Smooth muscle cell of the brain vasculature (primary cell): ENCODE data around the gene RICTOR.
"Not testable (repeated sequence)": the region's sequence is repeated elsewhere in the genome, so short reads cannot be mapped to it uniquely, and the experiment has no call there.

Source experiments
- DNase-seq: peaks from one replicate; pipeline ENCODE4 v3.0.0-alpha.2; 2012; ENCODE audit warnings: low read depth, low spot score

The RICTOR gene

DNA sequence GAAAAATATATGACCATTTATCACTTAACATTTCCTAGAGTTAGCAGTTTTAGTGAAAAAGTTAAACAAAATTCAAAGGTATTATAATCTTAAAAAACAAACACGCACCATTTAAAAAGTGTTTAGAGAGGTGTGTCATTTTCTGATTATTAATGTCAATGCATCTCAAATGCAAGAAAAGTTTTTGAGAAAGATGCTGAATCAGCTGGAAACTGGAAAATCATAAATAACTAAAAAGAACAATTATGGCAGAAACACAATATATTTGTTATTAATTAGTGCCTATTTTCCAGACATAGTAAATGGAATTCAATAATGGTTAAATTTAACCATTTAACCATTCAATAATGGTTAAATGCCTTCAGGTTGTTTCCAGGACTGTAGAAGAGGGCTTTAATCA, 64.9 kb downstream of the RICTOR start:
- no peak for DNase-seq

DNA sequence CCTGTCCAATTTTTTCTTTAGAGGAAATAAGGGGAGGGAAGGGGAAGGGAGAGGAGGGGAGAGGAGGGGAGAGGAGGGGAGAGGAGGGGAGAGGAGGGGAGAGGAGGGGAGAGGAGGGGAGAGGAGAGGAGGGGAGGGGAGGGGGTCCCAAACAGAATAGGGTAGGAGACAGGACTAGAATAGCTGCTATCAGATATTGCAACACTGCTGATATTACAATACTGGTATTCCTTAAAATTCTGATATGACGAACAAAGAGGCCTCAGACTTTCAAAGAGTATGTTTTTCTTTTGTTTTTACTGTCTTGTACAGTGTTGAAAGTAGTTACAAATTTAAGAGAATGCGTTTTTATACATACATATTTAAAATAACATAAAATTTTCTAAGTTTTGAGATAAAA, 67.5 kb downstream of the RICTOR start:
- no peak for DNase-seq

DNA sequence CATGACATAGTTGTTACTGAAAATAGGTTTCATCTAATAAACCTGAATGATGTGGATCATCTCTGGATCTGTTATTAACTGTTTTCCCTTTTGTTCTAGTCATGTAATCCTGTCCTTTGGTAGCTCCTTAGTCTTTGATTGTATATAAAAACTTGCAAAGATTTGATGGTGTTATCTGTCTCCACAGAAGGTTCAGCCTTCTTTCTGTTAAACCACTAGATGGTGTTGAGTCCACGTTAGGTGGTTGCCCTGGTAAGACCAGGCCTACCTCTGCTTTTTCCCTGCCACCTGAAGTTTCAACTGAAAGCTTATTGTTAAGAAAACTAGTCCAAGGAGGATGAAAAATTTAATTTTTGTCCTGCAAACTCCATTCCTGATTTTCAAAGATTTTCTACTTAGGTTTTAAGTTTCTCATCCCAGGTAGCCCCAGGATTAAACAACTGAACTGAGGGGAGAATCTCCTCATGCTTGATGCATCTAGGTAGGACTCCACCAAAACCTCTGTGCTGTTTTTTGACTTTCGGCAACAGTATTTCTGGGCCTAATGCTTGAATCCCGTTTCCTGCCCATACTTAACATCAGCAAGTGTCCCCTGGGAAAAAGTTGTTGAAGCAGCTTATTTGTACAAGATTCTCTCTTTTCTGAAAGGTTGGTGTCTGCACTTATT, 68.5 kb downstream of the RICTOR start:
- DNase-seq = no peak

DNA sequence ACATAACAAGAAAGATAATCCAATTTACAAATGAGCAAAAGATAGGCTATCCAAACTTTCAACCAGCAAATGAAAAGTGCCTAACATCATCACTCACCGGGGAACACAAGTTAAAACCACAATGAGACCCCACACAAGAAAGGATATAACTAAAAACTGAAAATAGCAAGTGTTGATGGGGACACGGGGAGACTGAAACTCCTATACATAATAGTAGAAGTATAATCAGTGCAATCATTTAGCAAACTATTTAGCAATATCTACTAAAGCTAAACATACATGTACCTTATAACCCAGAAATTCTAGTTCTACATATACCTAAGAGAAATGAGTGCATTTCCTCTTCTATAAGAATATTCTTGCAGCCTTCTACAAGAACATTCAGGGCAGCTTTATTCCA, 72.5 kb downstream of the RICTOR start:
- DNase-seq = no peak

DNA sequence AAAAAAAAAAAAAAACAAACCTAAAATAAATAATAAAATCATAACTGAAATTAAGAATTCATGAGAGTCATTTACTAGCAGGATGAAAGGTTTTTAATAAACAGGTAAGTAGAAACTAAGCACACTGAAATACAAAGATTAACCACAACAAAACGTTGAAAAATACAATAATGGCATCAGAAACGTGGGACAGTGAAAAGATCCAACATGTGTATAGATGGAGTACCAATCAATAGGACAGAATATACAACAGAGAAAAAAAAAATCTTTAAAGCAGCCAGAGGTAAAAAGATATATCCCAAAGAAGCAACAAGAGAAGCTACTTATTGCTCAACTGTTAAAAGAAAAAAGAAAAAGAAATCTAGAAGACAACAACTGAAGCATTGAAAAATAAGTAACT, 75.2 kb downstream of the RICTOR start:
- DNase-seq = no peak

DNA sequence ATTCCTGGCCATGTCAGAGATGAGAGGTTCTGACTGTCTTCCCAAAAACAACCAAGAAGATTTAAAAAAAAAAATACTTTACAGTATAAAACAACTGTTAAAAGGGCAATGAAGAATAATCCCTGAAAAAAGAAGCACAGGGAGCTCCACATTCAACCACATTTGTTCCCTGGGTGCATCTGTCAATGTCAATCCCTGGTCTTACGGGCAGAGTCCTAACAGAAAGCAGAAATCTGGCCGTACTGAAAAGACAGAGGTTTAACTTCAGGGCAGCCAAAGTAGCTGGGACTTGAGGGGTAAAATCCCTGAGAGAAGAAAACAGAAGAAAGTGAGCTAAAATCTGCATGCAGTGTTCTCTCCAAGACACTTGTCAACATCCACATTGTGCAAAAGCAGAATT, 76.6 kb downstream of the RICTOR start:
- DNase-seq = no peak

DNA sequence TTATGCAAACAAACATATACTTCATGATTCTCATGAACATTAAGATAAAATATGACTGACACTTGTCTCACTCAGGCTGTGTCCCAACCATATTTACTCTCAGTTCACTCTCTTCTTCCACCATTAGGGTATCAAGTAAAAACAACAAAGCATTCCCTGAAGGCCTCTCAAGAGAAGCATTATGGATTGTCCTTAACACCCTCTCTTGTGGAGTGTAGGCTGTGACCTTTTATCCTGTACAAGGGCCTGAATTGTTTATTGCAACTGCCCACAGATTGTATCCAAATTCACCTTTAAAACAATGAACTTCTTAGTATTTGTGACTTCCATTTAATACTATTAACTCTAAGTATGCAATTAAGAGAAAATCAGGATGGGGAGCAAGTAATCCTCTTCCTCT, 78.1 kb downstream of the RICTOR start:
- DNase-seq = no peak

DNA sequence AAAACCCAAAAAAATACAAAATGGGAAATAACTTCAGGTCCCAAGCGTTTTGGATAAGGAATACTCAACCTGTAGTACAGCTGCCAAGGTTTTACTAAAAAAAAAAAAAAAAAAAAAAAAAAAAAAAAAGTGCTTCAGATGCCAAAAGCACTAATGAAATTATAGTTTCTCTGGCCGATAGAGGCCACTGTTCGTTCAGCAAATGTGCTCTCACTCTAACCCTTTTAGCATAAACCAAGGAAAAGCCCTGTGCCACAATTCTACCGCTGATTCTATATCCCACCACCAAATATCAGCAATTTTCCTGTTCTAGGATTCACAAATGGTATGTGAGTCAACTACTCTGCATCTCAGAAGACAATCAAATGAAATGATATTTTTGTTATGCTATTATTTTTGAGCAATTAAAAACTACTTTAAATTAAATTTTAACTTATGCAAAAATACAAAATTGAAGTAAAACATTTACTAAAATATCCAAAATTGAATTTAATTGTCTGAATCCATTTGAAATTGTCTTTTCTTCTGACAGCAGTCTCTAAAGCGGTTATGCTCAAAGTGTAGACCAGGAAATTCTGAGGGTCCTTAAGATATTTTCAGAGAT, 79.8 kb downstream of the RICTOR start:
- DNase-seq = peak; percentile 44

DNA sequence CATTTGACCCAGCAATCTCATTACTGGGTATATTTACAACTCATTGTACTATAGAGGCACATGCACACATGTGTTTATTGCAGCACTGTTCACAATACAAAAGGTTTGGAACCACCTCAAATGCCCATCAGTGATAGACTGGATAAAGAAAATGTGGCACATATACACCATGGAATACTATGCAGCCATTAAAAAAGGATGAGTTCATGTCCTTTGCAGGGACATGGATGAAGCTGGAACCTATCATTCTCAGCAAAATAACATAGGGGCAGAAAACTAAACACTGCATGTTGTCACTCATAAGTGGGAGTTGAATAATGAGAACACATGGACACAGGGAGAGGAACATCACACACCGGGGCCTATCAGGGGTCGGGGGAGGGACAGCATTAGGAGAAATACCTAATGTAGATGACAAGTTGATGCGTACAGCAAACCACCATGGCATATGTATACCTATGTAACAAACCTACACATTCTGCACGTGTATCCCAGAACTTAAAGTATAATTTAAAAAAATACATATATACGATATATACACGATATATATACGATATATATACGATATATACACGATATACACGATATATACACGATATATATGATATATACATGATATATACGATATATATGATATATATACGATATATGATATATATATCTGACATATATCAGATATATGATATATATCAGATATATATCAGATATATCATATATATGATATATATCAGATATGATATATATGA, 84.1 kb downstream of the RICTOR start:
- DNase-seq = not testable (repeated sequence)

DNA sequence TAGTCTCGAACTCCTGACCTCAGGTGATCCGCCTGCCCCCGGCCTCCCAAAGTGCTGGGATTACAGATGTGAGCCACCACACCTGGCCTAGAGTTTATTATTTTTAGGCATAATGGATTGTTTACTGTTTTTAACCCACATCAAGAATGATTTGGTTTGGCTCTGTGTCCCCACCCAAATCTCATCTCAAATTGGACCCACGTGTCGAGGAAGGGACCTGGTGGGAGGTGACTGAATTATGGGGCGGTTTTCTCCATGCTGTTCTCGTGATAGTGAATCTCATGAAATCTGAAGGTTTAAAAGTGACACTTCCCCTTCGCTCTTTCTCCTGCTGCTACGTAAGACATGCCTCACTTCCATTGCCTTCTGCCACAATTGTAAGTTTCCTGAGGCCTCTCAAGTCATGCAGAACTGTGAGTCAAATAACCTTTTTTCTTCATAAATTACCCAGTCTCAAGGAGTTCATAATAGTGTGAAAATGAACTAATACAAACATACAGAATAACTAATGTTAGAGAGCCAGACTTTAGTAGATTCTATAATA, 88.2 kb downstream of the RICTOR start:
- DNase-seq = no peak

DNA sequence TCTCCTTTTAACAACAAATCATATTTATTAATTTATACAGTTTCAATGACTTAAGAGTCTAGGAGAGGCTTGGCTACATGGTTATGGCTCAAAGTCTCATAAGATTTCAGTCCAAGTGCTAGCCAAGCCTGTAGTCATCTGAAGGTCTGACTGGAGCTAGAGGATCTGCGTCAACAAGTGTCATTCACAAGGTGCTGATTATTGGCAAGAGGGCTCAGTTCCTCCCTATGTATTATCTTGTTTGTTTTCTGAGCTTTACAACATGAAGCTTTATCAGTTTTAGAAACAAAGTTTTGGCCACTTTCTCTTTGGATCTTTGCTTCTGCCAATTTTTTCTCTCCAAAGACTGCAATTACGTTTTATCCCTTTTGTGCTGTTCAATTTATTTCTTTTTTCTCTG, 94.7 kb downstream of the RICTOR start:
- DNase-seq = no peak

DNA sequence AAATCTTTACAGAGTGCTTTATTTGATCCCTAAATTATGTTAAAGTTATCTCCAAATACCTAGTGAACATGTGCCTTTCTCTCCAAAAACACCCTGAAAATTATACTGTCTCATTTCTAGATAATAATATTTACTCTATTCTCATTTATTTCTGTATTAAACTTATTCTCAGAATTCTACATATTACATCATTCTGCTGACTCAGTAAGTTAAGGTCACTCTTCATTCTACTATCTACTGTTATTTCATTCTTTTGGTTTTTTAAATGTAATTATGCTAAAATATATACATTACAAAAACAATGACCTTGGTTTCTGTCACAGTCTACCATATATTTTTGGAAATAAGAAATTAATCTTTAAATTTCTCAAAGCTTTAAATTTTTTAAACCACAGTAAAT, 96.2 kb downstream of the RICTOR start:
- DNase-seq = no peak

DNA sequence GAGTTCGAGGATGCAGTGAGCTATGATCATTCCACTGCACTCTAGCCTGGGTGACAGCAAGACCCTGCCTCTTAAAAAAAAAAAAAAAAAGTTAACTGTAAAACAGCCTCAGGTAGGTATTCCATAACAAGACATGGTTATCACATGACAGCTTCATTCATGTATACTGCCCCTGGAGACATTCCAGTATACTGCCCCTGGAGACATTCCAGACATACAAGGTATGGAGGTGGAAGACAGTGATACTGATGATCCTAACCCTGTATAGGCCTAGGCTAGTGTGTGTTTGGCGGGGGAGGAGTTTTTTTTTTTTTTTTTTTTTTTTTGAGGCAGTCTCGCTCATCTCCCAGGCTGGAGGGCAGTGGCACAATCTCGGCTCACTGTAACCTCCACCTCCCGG, 105.5 kb downstream of the RICTOR start:
- no peak for DNase-seq

DNA sequence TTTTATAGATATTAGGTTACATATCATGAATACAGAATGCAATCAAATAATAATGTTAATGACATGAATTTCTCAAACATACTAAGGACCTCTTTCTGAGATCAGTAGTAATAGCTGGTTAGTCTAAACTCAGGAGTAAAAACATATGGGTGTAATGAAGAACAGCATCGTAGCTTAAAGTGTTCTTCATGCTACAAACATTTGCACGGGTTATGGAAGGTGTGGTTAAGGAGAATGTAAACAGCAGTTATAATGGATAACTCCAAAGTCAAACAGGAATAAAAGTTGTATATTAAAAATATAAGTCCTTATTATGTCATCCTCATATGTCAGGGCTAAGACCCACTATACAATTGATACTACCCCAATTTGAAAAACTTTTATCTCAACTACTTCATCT, 112.5 kb downstream of the RICTOR start:
- DNase-seq = no peak

DNA sequence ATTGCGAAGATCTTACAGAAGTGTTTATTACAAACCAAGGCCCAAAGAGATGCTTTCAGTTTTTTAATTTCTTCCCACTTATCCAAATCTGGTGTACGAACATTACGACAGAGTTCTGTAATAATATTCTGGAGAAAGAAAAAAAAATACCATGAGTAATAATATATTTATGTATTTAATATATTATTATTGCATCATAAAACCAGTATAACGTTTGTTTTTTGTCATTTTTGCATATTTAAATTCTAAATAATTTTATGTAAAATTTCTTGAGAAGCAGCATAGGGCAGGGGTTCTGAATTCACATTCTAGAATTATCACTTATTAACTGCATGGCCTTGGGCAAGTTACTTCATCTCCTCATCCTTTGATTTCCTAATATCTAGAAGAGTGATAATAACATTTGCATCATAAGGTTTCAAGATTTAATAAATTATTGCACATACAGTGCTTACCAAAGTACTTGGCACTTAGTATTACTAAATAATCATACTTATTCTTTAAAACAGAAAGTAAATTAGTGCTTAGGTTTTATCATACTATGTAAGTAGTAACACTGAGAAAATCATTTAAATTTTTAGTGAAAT, 120.7 kb downstream of the RICTOR start:
- no peak for DNase-seq

DNA sequence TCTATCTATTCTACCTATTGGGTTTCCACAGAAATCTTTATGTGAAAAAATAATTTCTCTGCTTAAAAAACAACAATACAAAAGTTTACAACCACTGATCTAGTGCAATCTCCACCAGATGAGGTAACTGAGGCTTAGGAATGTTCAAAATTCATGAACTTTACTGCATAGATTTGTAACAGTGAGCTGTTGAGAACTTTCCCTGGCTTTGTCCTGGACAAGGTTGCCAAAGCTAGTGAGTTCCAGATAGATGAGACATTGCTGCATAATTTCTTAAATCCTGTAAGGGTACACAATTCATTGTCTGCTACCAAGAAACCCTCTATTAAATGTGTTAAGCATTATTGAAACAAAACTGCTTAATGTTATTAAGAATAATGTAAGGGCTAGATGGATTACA, 125.7 kb downstream of the RICTOR start:
- no peak for DNase-seq

DNA sequence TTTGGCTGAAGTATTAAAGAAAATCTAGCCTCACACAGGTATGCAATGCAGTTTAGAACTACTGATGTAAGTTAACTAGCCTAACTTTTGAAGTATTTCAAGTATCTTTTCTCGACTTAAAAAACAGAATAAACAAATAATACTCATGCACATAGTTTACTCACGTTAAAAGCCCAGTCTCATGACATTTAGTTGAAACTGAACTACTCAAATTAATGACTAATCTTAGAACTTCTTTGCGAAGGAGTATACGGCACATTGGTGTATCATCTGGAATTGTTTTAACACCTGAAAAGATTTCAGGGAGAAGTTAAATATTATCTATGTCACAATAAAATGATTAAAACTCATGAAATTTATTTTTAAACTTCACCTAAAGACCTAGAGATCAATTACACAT, 129.9 kb downstream of the RICTOR start:
- no peak for DNase-seq

DNA sequence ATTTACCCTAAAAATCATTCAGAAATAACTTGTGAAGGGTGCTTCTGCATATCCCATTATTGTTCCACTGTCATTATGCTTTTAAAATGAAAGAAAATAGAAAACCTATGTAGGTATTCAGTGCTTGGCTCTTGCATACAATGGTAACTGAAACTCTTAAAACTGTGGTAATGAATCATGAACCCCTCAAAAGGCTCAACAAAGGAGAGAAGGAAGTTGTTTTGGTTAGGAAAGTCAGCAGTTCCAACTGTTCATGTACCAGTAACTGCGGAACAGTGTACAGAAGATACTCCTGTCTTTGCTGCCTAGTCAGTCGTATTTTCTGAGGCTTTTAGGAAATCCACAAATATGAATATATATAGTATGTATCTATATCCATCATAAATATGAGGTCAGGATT, 132.3 kb downstream of the RICTOR start:
- DNase-seq = no peak

DNA sequence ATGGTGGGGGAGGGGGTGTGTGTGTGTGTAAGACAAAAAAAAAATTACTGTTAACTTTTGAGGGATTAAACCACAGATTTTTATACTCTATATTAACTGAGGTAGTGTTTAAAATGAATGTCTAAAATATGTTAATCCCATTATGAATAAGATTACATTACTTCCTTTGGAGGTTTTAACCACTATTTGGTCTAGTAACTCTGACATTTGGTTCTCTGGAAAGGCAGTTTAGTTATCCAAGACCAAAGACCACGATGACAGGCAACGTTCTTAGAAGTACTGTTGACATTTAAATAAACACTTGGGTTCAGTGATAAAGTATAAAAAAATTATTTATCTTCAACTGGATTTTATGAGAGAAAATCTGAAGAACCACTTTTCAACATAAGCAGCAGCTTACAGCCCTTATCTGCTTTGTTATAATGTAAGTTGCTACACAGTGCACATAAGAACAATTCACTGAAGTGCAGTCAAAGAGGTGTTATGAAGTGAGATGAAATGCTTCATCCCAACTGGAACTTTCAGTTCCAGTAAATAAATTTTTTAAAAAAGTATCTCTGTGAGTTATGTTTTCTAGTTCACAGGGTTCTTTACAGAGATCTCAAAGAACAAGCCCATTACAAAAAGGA, 133.9 kb downstream of the RICTOR start:
- no peak for DNase-seq

DNA sequence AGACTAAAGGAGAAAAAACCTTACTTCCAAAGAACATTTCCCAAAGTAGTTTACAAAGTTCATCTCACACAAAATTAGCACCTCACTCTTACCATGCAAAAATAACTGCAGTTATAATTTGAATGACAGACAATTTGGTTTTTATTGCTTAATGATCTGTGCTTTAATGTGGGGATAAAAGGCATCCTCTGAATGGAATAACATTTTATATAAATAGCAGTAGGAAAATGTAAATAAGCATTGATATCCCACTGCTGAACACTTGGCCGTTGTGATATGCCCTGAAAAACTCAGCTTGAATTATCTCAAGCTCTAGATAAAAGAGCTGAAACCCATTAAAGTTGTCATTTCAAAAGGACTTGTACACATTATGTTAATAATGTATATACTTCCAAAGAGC, 135.2 kb downstream of the RICTOR start:
- no peak for DNase-seq

DNA sequence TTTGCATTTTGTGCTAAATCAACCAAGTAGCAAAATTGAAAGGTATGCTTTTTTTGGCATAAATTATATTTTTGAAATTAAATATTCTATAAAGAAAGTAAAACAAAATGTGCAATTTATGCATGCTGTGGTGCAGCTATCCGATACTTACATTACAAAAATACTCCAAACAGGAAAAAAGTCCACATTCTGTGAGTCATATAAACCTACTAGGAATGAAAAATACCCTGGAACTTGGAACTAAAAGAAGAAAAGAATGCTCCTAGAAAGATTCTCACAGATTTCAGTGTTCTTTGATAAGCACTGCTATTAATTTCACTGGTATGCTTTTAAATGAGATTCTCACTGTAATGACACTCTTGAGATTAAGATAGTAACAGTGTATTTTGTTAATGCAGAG, 135.8 kb downstream of the RICTOR start:
- DNase-seq = no peak

DNA sequence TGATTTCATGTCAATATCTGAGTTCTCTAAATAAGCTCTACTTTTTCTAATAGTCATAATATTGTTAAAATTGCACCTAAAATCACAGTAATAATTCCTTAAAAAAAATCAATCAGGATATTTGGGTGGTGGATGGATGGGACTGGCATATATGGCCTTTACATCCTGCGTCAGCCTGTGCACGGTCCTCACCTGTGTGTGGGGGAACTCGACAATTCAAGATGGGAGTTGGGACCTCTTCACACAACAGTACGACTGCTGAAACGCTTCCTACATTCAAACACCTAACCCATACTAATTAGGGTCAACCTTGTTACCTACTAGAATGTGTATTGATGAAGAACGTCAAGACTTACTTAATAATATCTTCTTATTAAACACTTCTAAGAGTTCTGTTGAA, 137.9 kb downstream of the RICTOR start:
- DNase-seq = no peak
